ENCODE results near the gene DNAJB8.

GRCh38 chr3:128503751-128504532 is 37.3 kb upstream of the DNAJB8 start:
- TF ChIP-seq CTCF (conservative IDR thresholded peaks at IDR 0.05; ENCODE audit: low read depth, low read length) (no peak), EZH2 (IDR thresholded peaks at IDR 0.05; ENCODE audit: borderline replicate concordance, low read depth, low read length, poor library complexity, severe bottlenecking) (no peak)

All from A673 (cell line).